GM12875 (cell line): ENCODE results near the gene LCE2D.
"Not testable (repeated sequence)": the region's sequence is repeated elsewhere in the genome, so short reads cannot be mapped to it uniquely, and the experiment has no call there.

Experiments
- H3K4me3 ChIP-seq: one replicate; pipeline ENCODE4 v1.5.1; 2011; ENCODE audit warnings: low read depth, low read length, control low read depth
- TF ChIP-seq, protein P1 (sequence below): IDR thresholded peaks from 2 replicates; pipeline ENCODE4 v1.5.1; 2011; ENCODE audit warnings: low read depth, mild to moderate bottlenecking, control low read depth, inconsistent platforms, low read length, moderate library complexity, borderline replicate concordance; ENCODE audit not compliant: insufficient read depth

LCE2D gene

DNA sequence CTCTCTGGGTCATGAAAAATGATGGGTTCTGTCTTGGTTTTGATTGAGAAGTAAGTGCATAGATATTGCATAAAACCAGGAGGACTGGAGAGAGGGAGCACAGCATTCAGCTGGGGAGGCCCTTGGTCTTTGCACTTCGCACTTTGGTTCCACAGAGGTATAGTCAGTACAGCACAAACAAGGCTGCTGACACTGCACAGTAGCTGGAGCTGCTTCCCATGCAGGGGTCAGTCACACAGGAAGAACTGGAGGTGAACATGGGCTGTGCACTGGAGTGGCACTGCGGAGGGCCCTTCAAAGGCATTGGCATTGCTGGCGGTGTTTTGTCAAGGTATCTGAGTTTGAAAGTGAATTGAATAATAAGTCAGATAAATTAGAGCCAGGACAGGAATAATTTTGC is 4.5 kb upstream of the LCE2D start:
- no peak overlapping the region for H3K4me3 ChIP-seq
- TF ChIP-seq, protein P1, sequence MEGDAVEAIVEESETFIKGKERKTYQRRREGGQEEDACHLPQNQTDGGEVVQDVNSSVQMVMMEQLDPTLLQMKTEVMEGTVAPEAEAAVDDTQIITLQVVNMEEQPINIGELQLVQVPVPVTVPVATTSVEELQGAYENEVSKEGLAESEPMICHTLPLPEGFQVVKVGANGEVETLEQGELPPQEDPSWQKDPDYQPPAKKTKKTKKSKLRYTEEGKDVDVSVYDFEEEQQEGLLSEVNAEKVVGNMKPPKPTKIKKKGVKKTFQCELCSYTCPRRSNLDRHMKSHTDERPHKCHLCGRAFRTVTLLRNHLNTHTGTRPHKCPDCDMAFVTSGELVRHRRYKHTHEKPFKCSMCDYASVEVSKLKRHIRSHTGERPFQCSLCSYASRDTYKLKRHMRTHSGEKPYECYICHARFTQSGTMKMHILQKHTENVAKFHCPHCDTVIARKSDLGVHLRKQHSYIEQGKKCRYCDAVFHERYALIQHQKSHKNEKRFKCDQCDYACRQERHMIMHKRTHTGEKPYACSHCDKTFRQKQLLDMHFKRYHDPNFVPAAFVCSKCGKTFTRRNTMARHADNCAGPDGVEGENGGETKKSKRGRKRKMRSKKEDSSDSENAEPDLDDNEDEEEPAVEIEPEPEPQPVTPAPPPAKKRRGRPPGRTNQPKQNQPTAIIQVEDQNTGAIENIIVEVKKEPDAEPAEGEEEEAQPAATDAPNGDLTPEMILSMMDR = no peak

DNA sequence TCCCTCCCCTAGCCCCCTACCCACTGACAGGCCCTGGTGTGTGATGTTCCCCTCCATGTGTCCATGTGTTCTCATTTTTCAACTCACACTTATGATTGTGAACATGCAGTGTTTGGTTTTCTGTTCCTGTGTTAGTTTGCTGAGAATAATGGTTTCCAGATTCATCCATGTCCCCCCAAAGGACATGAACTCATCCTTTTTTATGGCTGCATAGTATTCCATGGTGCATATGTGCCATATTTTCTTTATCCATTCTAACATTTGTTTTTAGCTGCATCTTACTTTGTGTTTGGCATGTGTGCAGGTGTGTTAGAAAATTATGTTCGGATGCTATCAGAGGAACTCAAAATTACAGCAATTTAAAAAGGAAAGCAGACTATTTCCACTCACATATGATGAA is 3.0 kb downstream of the LCE2D start:
- H3K4me3 ChIP-seq = not testable (repeated sequence)

DNA sequence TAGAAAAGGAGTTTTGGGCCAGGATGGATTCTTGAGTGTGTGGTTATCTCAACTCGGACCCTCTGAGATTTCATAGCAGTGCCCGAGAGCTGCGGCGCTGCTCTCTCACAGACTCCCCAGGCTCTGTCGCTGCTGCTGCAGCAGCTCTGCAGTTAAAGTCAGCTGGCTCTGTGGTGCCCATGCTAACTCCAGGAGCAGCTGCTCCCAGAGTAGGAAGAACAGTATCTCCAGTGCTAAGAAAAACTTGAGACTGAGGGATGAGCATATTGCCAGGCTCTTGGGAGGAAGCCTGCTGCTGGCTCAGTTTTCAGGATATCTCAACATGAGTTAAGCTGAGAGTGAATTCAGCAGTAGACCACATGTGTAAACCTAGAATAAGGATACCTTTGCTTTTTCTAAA is 4.5 kb downstream of the LCE2D start:
- H3K4me3 ChIP-seq = no peak overlapping the region
- TF ChIP-seq, protein P1 = no peak

DNA sequence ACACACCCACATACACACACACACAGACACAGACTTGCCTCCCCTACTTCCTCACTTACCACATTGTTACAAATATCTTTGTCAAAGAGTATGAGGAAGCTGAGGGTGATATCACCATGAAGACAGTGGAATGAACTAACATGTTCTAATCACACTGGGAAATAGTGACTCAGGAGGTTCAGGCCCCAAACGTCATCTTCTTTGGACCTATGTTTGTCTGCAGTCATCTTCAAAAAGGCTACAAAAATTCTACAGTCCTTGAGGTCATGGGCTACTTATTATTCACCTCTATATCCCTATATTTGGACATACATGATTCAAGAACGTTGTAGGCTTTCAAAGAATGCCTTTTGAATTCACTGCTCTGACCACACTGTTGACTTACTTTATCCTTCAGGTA is 9.8 kb downstream of the LCE2D start:
- TF ChIP-seq, protein P1 = no peak
- no peak overlapping the region for H3K4me3 ChIP-seq

DNA sequence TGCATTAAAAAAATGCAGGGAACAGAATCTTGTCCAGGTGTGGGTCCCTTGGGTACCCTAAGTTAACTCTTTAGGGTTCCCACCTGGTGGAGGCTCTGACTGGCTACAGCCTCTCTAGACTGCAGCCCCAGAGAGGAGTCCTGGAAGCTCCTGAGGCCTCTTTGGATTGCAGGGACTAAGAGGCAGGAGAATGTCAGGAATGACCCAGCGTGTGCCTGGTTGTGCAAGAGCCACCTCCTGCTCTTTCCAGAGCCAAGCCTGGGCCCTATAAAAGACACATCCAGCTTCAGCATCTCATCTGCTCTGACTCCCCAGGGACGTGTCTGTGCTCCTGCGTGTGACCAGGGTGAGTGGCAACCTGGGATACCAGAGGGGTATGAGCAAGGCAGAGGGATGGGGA is 11.8 kb downstream of the LCE2D start, which contains the start of gene LCE2C:
Gene LCE2C (plus strand): TSS at position 297 of the 400 bp plus-strand sequence. CDS start 737 bp downstream, outside the sequence.
- H3K4me3 ChIP-seq = not testable (repeated sequence)

DNA sequence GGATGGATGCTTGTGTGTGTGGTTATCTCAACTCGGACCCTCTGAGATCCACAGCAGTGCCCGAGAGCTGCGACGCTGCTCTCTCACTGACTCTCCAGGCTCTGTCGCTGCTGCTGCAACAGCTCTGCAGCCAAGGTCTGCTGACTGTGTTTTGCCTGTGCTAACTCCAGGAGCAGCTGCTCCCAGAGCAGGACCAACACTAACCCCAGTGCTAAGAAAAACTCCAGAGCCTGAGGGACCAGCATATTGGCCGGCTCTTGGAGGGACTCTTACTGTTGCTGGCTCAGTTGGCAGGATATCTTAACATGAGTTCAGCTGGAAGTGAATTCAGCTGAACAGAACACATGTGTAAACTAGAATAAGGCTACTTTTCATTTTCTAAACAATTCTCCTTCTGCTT is 16.3 kb downstream of the LCE2D start:
- TF ChIP-seq, protein P1 = no peak
- no peak overlapping the region for H3K4me3 ChIP-seq

DNA sequence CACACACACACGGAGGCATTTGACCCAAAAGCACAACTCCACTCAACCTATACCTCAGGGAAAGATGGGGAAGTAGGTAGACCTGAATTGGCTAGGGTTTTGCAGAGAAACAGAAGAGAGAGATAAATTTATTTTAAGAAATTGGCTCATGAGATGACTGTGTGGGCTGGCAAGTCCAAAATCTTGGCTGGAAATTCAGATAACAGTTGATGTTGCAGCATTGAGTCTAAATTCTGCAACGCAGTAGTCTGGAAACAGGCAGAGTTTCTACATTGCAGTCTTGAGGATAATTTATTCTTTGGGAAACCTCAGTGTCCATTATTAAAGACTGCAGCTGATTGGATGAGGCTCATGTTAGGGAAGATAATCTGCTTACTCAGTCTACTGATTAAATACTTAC is 18.4 kb downstream of the LCE2D start:
- TF ChIP-seq, protein P1 = no peak
- no peak overlapping the region for H3K4me3 ChIP-seq

DNA sequence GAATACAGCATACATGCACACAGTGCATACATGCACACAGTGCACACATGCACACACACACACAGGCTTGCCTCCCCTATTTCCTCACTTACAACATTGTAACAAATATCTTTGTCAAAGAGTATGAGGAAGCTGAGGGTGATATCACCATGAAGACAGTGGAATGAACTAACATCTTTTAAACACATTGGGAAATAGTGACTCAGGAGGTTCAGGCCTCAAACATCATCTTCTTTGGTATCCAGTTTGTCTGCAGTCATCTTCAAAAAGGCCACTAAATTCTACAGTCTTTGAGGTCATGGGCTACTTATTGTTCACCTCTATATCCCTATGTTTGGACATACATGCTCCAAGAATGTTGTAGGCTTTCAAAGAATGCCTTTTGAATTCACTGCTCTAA is 20.7 kb downstream of the LCE2D start:
- TF ChIP-seq, protein P1 = no peak
- H3K4me3 ChIP-seq = no peak overlapping the region

DNA sequence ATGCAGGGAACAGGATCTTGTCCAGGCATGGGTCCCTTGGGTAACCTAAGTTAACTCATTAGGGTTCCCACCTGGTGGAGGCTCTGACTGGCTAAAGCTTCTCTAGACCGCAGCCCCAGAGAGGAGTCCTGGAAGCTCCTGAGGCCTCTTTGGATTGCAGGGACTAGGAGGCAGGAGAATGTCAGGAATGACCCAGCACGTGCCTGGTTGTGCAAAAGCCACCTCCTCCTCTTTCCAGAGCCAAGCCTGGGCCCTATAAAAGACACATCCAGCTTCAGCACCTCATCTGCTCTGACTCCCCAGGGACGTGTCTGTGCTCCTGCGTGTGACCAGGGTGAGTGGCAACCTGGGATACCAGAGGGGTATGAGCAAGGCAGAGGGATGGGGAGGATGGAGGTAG is 22.6 kb downstream of the LCE2D start, which contains the start of gene LCE2B:
Gene LCE2B (plus strand): TSS at position 301 of the 400 bp plus-strand sequence. CDS start 721 bp downstream, outside the sequence.
- H3K4me3 ChIP-seq = not testable (repeated sequence)
